Frontal cortex (tissue), 4 donors: ENCODE results near the gene BCS1L. TPM values are rescaled to one million over a fixed set of nuclear protein-coding genes. Genes with fewer than 3 reads are reported as not detected.

Experiments used
- DNase-seq, 2 donors: peaks; one replicate each; pipeline ENCODE4 v3.0.0; 2012; ENCODE audit warnings: low spot score in 2 of 2
- FAIRE-seq: peaks from 2 replicates; lab custom pipeline; 2012; peaks lifted over from hg19 to GRCh38; lab: Jason Lieb, UNC
- total RNA-seq: library from RNA; depleted of rRNA; stranded (reverse); fragments of >200 nt; gene quantifications from one replicate; pipeline ENCODE4 v1.2.3, GENCODE V29; 2014
- donor health status: control.
- donor health status: control.
- donor health status: control.

Gene BCS1L
- total RNA-seq, result 28.9 TPM

GRCh38 chr2:218659258-218659987, at the start of gene BCS1L, which contains the start of gene ZNF142:
Gene BCS1L, plus strand, starts transcription at chr2:218659683. Its CDS starts 1,305 bp downstream, at chr2:218660988.
Gene ZNF142, minus strand, starts transcription at chr2:218659623. Its CDS starts 3,194 bp downstream, at chr2:218656429.
- DNase-seq (peak; percentile 75 to 89), FAIRE-seq (no peak)

- DNase-seq (no peak), FAIRE-seq (no peak)
Measured at GRCh38 chr2:218615868-218616315, 43.6 kb upstream of the BCS1L start.

GRCh38 chr2:218618102-218618860, 41.2 kb upstream of the BCS1L start:
- DNase-seq, result no peak
- FAIRE-seq, result no peak

GRCh38 chr2:218621007-218621406, 38.5 kb upstream of the BCS1L start:
- FAIRE-seq, result no peak
- no peak for DNase-seq

- FAIRE-seq (no peak), DNase-seq (no peak)
Measured at GRCh38 chr2:218622606-218623365, 36.7 kb upstream of the BCS1L start.

- DNase-seq (no peak), FAIRE-seq (no peak)
Measured at GRCh38 chr2:218623366-218623705, 36.1 kb upstream of the BCS1L start.

- FAIRE-seq, result no peak
- no peak for DNase-seq
Measured at GRCh38 chr2:218626369-218626768, 33.1 kb upstream of the BCS1L start.

GRCh38 chr2:218627939-218628338, 31.5 kb upstream of the BCS1L start:
- FAIRE-seq (no peak), DNase-seq (no peak)

GRCh38 chr2:218631837-218632236, 27.6 kb upstream of the BCS1L start:
- FAIRE-seq (no peak), DNase-seq (no peak)

- DNase-seq (no peak), FAIRE-seq (no peak)
Measured at GRCh38 chr2:218635719-218636118, 23.8 kb upstream of the BCS1L start.

GRCh38 chr2:218638372-218638771, 21.1 kb upstream of the BCS1L start:
- DNase-seq (no peak), FAIRE-seq (no peak)

GRCh38 chr2:218642121-218642656, 17.3 kb upstream of the BCS1L start:
- no peak for DNase-seq
- no peak for FAIRE-seq

GRCh38 chr2:218642786-218643185, 16.7 kb upstream of the BCS1L start:
- DNase-seq (no peak), FAIRE-seq (no peak)

- FAIRE-seq, result no peak
- DNase-seq, result no peak
Measured at GRCh38 chr2:218643751-218644310, 15.7 kb upstream of the BCS1L start.

GRCh38 chr2:218644721-218645120, 14.8 kb upstream of the BCS1L start:
- DNase-seq (no peak), FAIRE-seq (no peak)

- FAIRE-seq, result no peak
- DNase-seq, result no peak
Measured at GRCh38 chr2:218645126-218645525, 14.4 kb upstream of the BCS1L start.

- DNase-seq (peak in 1 of 2 donors; percentile 54), FAIRE-seq (no peak)
Measured at GRCh38 chr2:218648088-218648786, 11.2 kb upstream of the BCS1L start.

- FAIRE-seq (no peak), DNase-seq (no peak)
Measured at GRCh38 chr2:218648787-218649100, 10.7 kb upstream of the BCS1L start.

- FAIRE-seq (no peak), DNase-seq (no peak)
Measured at GRCh38 chr2:218655751-218656150, 3.7 kb upstream of the BCS1L start.
